SK-N-SH (cell line): Measurements from ENCODE around the gene ACSM5.

Experiments used
- CTCF ChIP-seq: fragments of 200-600 bp; sonication (generic); IDR thresholded peaks from 2 replicates; pipeline ENCODE4 v1.6.1; 2017; ENCODE audit warnings: antibody characterized with exemption, mild to moderate bottlenecking, moderate library complexity
- EP300 ChIP-seq, 2 experiments: IDR thresholded peaks; 2 replicates each; pipeline versions ENCODE4 v1.4.0 to v1.6.1; 2012; ENCODE audit warnings: borderline replicate concordance in 1 of 2, low read depth in 1 of 2, low read length in 1 of 2
- FOXM1 ChIP-seq: IDR thresholded peaks from 2 replicates; pipeline ENCODE4 v1.4.0; 2012; ENCODE audit warnings: low read depth, mild to moderate bottlenecking
- MXI1 ChIP-seq: IDR thresholded peaks from 2 replicates; pipeline ENCODE4 v1.6.1; 2012; ENCODE audit warnings: mild to moderate bottlenecking, low read depth, low read length, improper control_type of control experiment
- NFIC ChIP-seq: IDR thresholded peaks from 2 replicates; pipeline ENCODE4 v1.4.0; 2012; ENCODE audit warnings: borderline replicate concordance
- POLR2AphosphoS5 ChIP-seq: IDR thresholded peaks from 2 replicates; pipeline ENCODE4 v1.6.1; 2012; ENCODE audit warnings: low read depth, low read length
- RCOR1 ChIP-seq: fragments of 150-350 bp; IDR thresholded peaks from 2 replicates; pipeline ENCODE4 v1.6.1; 2017; ENCODE audit warnings: antibody characterized with exemption, low read length
- SIN3A ChIP-seq: IDR thresholded peaks from 2 replicates; pipeline ENCODE4 v1.6.1; 2012; ENCODE audit warnings: low read depth, mild to moderate bottlenecking, low read length, moderate library complexity, borderline replicate concordance
- TAF1 ChIP-seq: IDR thresholded peaks from 2 replicates; pipeline ENCODE4 v1.6.1; 2012; ENCODE audit warnings: low read depth, mild to moderate bottlenecking, low read length, moderate library complexity, borderline replicate concordance
- YY1 ChIP-seq: IDR thresholded peaks from 2 replicates; pipeline ENCODE4 v1.4.0; 2012; ENCODE audit warnings: low read depth, mild to moderate bottlenecking

GRCh38 chr16:20402651-20403050 lies 6.7 kb upstream of the ACSM5 start:
- TF ChIP-seq TAF1 (no peak), CTCF (no peak), SIN3A (no peak), MXI1 (no peak), POLR2AphosphoS5 (no peak), EP300 (IDR thresholded peaks at IDR 0.05; ENCODE audit: borderline replicate concordance in 1 of 2, low read depth in 1 of 2, low read length in 1 of 2) (no peak), NFIC (no peak), RCOR1 (no peak), FOXM1 (no peak), YY1 (no peak)
